Spleen (tissue), 7 donors: ENCODE measurements around the gene ACVRL1.

Source experiments
- CTCF ChIP-seq, 11 experiments: fragments of 200-600 bp in 7 of 11; fragments of 450-650 bp in 4 of 11; sonication (generic) in 4 of 11; IDR thresholded peaks in 8 of 11; conservative IDR thresholded peaks in 3 of 11; 1 replicate in 7 of 11; 2 replicates in 4 of 11; pipeline versions ENCODE4 v1.4.0 to v1.8.0; 2016 to 2021; ENCODE audit warnings: antibody characterized with exemption in 11 of 11, inconsistent platforms in 4 of 11, mild to moderate bottlenecking in 1 of 11
- POLR2A ChIP-seq, 3 donors: fragments of 450-650 bp; IDR thresholded peaks; one replicate each; pipeline ENCODE4 v1.5.1; 2017; ENCODE audit warnings: antibody characterized with exemption in 3 of 3, mild to moderate bottlenecking in 1 of 3
- POLR2AphosphoS5 ChIP-seq, 3 donors: sonication (generic); formaldehyde crosslinking; IDR thresholded peaks; one replicate each; pipeline ENCODE4 v1.5.1; 2017; ENCODE audit warnings: antibody characterized with exemption in 3 of 3
- donor health status: DM: no; HTN: no; CAD: no; lungs with moderate emphysema.
- donor health status: DM: no; HTN: no; CAD: no.
- donor health status: DM: no; HTN: no; CAD: no.

GRCh38 chr12:51941604-51942003 lies 34.3 kb downstream of the ACVRL1 start:
- TF ChIP-seq POLR2A (IDR thresholded peaks at IDR 0.05) = no peak
- TF ChIP-seq CTCF (IDR thresholded peaks at IDR 0.05 in 8 of 11, conservative IDR thresholded peaks at IDR 0.05 in 3 of 11) = no peak
- no peak for TF ChIP-seq POLR2AphosphoS5 (IDR thresholded peaks at IDR 0.05)
